Right lobe of liver (tissue), 6 donors: Measurements from ENCODE around the gene DNAH14. TPM values are rescaled to one million over a fixed set of nuclear protein-coding genes. Genes with fewer than 3 reads are reported as not detected.
A peak's percentile ranks its signal among the peaks of the same experiment; 100 is the strongest.
"Not testable (repeated sequence)": the region's sequence is repeated elsewhere in the genome, so short reads cannot be mapped to it uniquely, and the experiment has no call there.

ENCODE experiments used
- ATAC-seq, 4 donors: fragments of 200-7000 bp; cut with Tn5 transposase; one replicate each; pipeline ENCODE4 v1.9.1; 2020; ENCODE audit warnings: mild to moderate bottlenecking in 4 of 4, moderate library complexity in 4 of 4
- DNase-seq, 3 donors: peaks; one replicate each; pipeline ENCODE4 v3.0.0-alpha.2; 2020
- H3K27ac ChIP-seq, 3 donors: fragments of 200-600 bp; one replicate each; pipeline ENCODE4 v1.8.0; 2022
- H3K27me3 ChIP-seq, 2 donors: fragments of 200-600 bp; one replicate each; pipeline ENCODE4 v1.8.0; 2022
- H3K36me3 ChIP-seq, 4 donors: fragments of 200-600 bp; sonication (generic) in 1 of 4; one replicate each; pipeline versions ENCODE4 v1.5.1 to v1.8.0; 2017 to 2022; ENCODE audit warnings: control low read depth in 1 of 4
- H3K4me1 ChIP-seq, 4 donors: fragments of 200-600 bp; sonication (generic) in 1 of 4; one replicate each; pipeline versions ENCODE4 v1.5.1 to v1.8.0; 2017 to 2022; ENCODE audit warnings: control low read depth in 1 of 4
- H3K4me3 ChIP-seq, 3 donors: fragments of 200-600 bp; one replicate each; pipeline ENCODE4 v1.8.0; 2022
- H3K9me3 ChIP-seq, 4 donors: fragments of 200-600 bp; sonication (generic) in 1 of 4; one replicate each; pipeline versions ENCODE4 v1.5.1 to v1.8.0; 2017 to 2022; ENCODE audit warnings: control low read depth in 1 of 4
- CTCF ChIP-seq, 4 donors: fragments of 200-600 bp in 3 of 4; fragments of 450-650 bp in 1 of 4; IDR thresholded peaks; one replicate each; pipeline versions ENCODE4 v1.5.1 to v1.8.0; 2016 to 2022; ENCODE audit warnings: antibody characterized with exemption in 4 of 4, mild to moderate bottlenecking in 2 of 4
- POLR2A ChIP-seq: fragments of 450-650 bp; IDR thresholded peaks from one replicate; pipeline ENCODE4 v1.6.1; 2017; ENCODE audit warnings: antibody characterized with exemption, mild to moderate bottlenecking
- WGBS: methylation state at CpG from one replicate; pipeline ENCODE4 v1.1.6; 2018; ENCODE audit warnings: low coverage, low lambda C conversion rate; ENCODE audit not compliant: insufficient coverage; ENCODE audit errors: missing lambda C conversion rate; 5-methylcytosine and 5-hydroxymethylcytosine counted together
- intact Hi-C, 2 donors: fragments of 100-400 bp; cut with DNase I; formaldehyde crosslinking; loops; one replicate each; pipeline versions ENCODE4 v1.11.2 to v1.14.1; 2022
- total RNA-seq, 6 experiments: library from RNA; depleted of rRNA in 2 of 6; stranded (reverse); fragments of >200 nt in 2 of 6; fragmentation: NEBNext Ultra II Directional in 3 of 6; extraction: Animal tissue kit (Norgen Biotek cat#: 25700) in 3 of 6; gene quantifications; one replicate each; pipeline versions ENCODE4 v1.1.0 to v1.2.4, GENCODE V29; 2016 to 2023
- donor health status: DM: no; HTN: yes; CAD: no.
- donor health status: DM: no; HTN: no; CAD: no.
- donor health status: DM: no; HTN: no; CAD: no.
- donor health status: DM: no; HTN: yes; CAD: no.
- donor health status: DM: no; HTN: yes; CAD: no.

The DNAH14 gene
- total RNA-seq, 6 experiments from 2014 or later, result 8.0 to 17.1 (median 9.7) TPM

- H3K9me3 ChIP-seq, result no peaks in the 10 kb centered on the region
- TF ChIP-seq CTCF (IDR thresholded peaks at IDR 0.05), result peak; percentile 71 to 79 (median 75)
- TF ChIP-seq POLR2A, result no peak
- DNase-seq, result no peak
- no peaks in the 10 kb centered on the region for H3K36me3 ChIP-seq
- intact Hi-C loops, result no loop called here
- no peak overlapping the region for H3K4me3 ChIP-seq
- 20% methylated on average over 4 of the region's 5 CpGs for WGBS
- H3K27ac ChIP-seq, result no peak overlapping the region
- H3K27me3 ChIP-seq, result no peaks in the 10 kb centered on the region
- peak; percentile 89 to 94 (median 93) for ATAC-seq
- no peaks in the 10 kb centered on the region for H3K4me1 ChIP-seq
Observed at GRCh38 chr1:224922404-224923164, 6.9 kb upstream of the DNAH14 start.

- WGBS, result 55% methylated on average over 4 of the region's 4 CpGs
- H3K27me3 ChIP-seq, result no peaks in the 10 kb centered on the region
- H3K27ac ChIP-seq, result no peak overlapping the region
- no peaks in the 10 kb centered on the region for H3K36me3 ChIP-seq
- ATAC-seq, result no peak
- TF ChIP-seq POLR2A (no peak), CTCF (IDR thresholded peaks at IDR 0.05) (no peak)
- intact Hi-C loops, result no loop called here
- H3K4me3 ChIP-seq, result no peak overlapping the region
- no peaks in the 10 kb centered on the region for H3K9me3 ChIP-seq
- no peak for DNase-seq
- H3K4me1 ChIP-seq, result peaks cover 0 to 2% (median 0%) of the 10 kb centered on the region in 4 donors
Observed at GRCh38 chr1:224923726-224924125, 5.7 kb upstream of the DNAH14 start.

GRCh38 chr1:224927631-224928030 lies 1.8 kb upstream of the DNAH14 start:
- H3K4me3 ChIP-seq, H3K4me1 ChIP-seq, H3K27ac ChIP-seq, H3K9me3 ChIP-seq, H3K27me3 ChIP-seq, intact Hi-C loops, ATAC-seq, DNase-seq, H3K36me3 ChIP-seq: not testable (repeated sequence)
- WGBS, result 81% methylated on average over 3 of the region's 3 CpGs

- TF ChIP-seq CTCF (IDR thresholded peaks at IDR 0.05), result no peak
- no peak for TF ChIP-seq POLR2A
- H3K27me3 ChIP-seq, result no peaks in the 10 kb centered on the region
- H3K9me3 ChIP-seq, result peaks cover 0 to 4% (median 2%) of the 10 kb centered on the region in 4 donors
- peak overlapping the region in 2 of 3 donors; percentile 35 to 64 for H3K27ac ChIP-seq
- DNase-seq, result no peak
- no peaks in the 10 kb centered on the region for H3K36me3 ChIP-seq
- peaks cover 0 to 6% (median 0%) of the 10 kb centered on the region in 4 donors for H3K4me1 ChIP-seq
- no peak for ATAC-seq
- intact Hi-C loops, result no loop called here
- H3K4me3 ChIP-seq, result peak overlapping the region; percentile 52 to 77 (median 61)
- 45% methylated on average over 4 of the region's 4 CpGs for WGBS
Observed at GRCh38 chr1:224928906-224929305, 569 bp upstream of the DNAH14 start.

- ATAC-seq (no peak), DNase-seq (no peak)
- TF ChIP-seq POLR2A (no peak), CTCF (IDR thresholded peaks at IDR 0.05) (no peak)
- 100% methylated on average over 1 of the region's 1 CpG for WGBS
- H3K27ac ChIP-seq, result no peak overlapping the region
- H3K27me3 ChIP-seq, result no peaks in the 10 kb centered on the region
- H3K9me3 ChIP-seq, result peaks cover 0 to 4% (median 2%) of the 10 kb centered on the region in 4 donors
- intact Hi-C loops, result no loop called here
- H3K4me1 ChIP-seq, result peaks cover 0 to 6% (median 0%) of the 10 kb centered on the region in 4 donors
- H3K4me3 ChIP-seq, result no peak overlapping the region
- H3K36me3 ChIP-seq, result no peaks in the 10 kb centered on the region
Observed at GRCh38 chr1:224931605-224932004, 2.1 kb downstream of the DNAH14 start.
